Panc1 (cell line): ENCODE measurements around the gene ZNF593.

ENCODE experiments used
- POLR2AphosphoS5 ChIP-seq: IDR thresholded peaks from 2 replicates; pipeline ENCODE4 v1.6.1; 2012; ENCODE audit warnings: mild to moderate bottlenecking, low read depth, low read length, moderate library complexity
- SIN3A ChIP-seq: IDR thresholded peaks from 2 replicates; pipeline ENCODE4 v1.6.1; 2012; ENCODE audit warnings: low read depth, mild to moderate bottlenecking, low read length, moderate library complexity, borderline replicate concordance; ENCODE audit not compliant: insufficient read depth
- TF ChIP-seq, protein P1 (sequence below): fragments of 450-650 bp; IDR thresholded peaks from 2 replicates; pipeline ENCODE4 v1.5.1; 2017; ENCODE audit warnings: mild to moderate bottlenecking

GRCh38 chr1:26129778-26130177 is 39.9 kb upstream of the ZNF593 start:
- no peak for TF ChIP-seq POLR2AphosphoS5
- TF ChIP-seq, protein P1, sequence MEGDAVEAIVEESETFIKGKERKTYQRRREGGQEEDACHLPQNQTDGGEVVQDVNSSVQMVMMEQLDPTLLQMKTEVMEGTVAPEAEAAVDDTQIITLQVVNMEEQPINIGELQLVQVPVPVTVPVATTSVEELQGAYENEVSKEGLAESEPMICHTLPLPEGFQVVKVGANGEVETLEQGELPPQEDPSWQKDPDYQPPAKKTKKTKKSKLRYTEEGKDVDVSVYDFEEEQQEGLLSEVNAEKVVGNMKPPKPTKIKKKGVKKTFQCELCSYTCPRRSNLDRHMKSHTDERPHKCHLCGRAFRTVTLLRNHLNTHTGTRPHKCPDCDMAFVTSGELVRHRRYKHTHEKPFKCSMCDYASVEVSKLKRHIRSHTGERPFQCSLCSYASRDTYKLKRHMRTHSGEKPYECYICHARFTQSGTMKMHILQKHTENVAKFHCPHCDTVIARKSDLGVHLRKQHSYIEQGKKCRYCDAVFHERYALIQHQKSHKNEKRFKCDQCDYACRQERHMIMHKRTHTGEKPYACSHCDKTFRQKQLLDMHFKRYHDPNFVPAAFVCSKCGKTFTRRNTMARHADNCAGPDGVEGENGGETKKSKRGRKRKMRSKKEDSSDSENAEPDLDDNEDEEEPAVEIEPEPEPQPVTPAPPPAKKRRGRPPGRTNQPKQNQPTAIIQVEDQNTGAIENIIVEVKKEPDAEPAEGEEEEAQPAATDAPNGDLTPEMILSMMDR, result no peak
- no peak for TF ChIP-seq SIN3A
